ENCODE data around the gene NKD1.

NKD1 gene

GRCh38 chr16:50645563-50646220 is 97.5 kb downstream of the NKD1 start:
- DNase-seq (ENCODE audit: low spot score), result no peak

- no peak for DNase-seq (ENCODE audit: low spot score)
Measured at GRCh38 chr16:50646345-50646744, 98.1 kb downstream of the NKD1 start.

GRCh38 chr16:50651835-50652438 is 103.7 kb downstream of the NKD1 start:
- peak; percentile 31 for DNase-seq (ENCODE audit: low spot score)

GRCh38 chr16:50652836-50653425 is 104.7 kb downstream of the NKD1 start:
- peak; percentile 91 for DNase-seq (ENCODE audit: low spot score)

- DNase-seq (ENCODE audit: low spot score), result peak; percentile 47
Measured at GRCh38 chr16:50653633-50654519, 105.7 kb downstream of the NKD1 start.

GRCh38 chr16:50655558-50656055 is 107.4 kb downstream of the NKD1 start:
- no peak for DNase-seq (ENCODE audit: low spot score)

- DNase-seq (ENCODE audit: low spot score), result no peak
Measured at GRCh38 chr16:50657241-50657640, 109.0 kb downstream of the NKD1 start.

GRCh38 chr16:50659806-50660205 is 111.6 kb downstream of the NKD1 start:
- DNase-seq (ENCODE audit: low spot score), result no peak

GRCh38 chr16:50662306-50662940 is 114.2 kb downstream of the NKD1 start:
- no peak for DNase-seq (ENCODE audit: low spot score)

GRCh38 chr16:50664270-50664669 is 116.1 kb downstream of the NKD1 start:
- DNase-seq (ENCODE audit: low spot score), result no peak

GRCh38 chr16:50665128-50665878 is 117.1 kb downstream of the NKD1 start:
- peak; percentile 60 for DNase-seq (ENCODE audit: low spot score)

GRCh38 chr16:50666658-50667496 is 118.7 kb downstream of the NKD1 start:
- no peak for DNase-seq (ENCODE audit: low spot score)

GRCh38 chr16:50667497-50668367 is 119.5 kb downstream of the NKD1 start:
- DNase-seq (ENCODE audit: low spot score), result no peak

- DNase-seq (ENCODE audit: low spot score), result no peak
Measured at GRCh38 chr16:50668368-50669008, 120.3 kb downstream of the NKD1 start.

GRCh38 chr16:50669741-50670140 is 121.5 kb downstream of the NKD1 start:
- DNase-seq (ENCODE audit: low spot score), result no peak

- DNase-seq (ENCODE audit: low spot score), result no peak
Measured at GRCh38 chr16:50670476-50670875, 122.3 kb downstream of the NKD1 start.

GRCh38 chr16:50671644-50672260 is 123.6 kb downstream of the NKD1 start:
- no peak for DNase-seq (ENCODE audit: low spot score)
